H9 (cell line): ENCODE results near the gene PFN1. TPM values are rescaled to one million over a fixed set of nuclear protein-coding genes. Genes with fewer than 3 reads are reported as not detected.

ENCODE experiments used
- DNase-seq: peaks from one replicate; pipeline ENCODE4 v3.0.0-alpha.2; 2017
- H2AFZ ChIP-seq: one replicate; pipeline ENCODE4 v1.6.1; 2013; ENCODE audit warnings: mild to moderate bottlenecking, low read length, control low read depth, moderate library complexity
- H2AK5ac ChIP-seq: 2 replicates; pipeline ENCODE4 v1.6.1; 2013; ENCODE audit warnings: low read length, control low read depth, mixed read lengths; ENCODE audit not compliant: insufficient read length
- H2BK120ac ChIP-seq: one replicate; pipeline ENCODE4 v1.6.1; 2013; ENCODE audit warnings: low read depth, mild to moderate bottlenecking, low read length, control low read depth, inconsistent platforms; ENCODE audit not compliant: poor library complexity, severe bottlenecking
- H2BK12ac ChIP-seq: 2 replicates; pipeline ENCODE4 v1.6.1; 2013; ENCODE audit warnings: low read length, control low read depth, mixed read lengths, low read depth; ENCODE audit not compliant: insufficient read length
- H2BK15ac ChIP-seq: 2 replicates; pipeline ENCODE4 v1.6.1; 2013; ENCODE audit warnings: low read depth, low read length, control low read depth
- H2BK20ac ChIP-seq: one replicate; pipeline ENCODE4 v1.6.1; 2013; ENCODE audit warnings: low read depth, mild to moderate bottlenecking, low read length, control low read depth, inconsistent platforms; ENCODE audit not compliant: poor library complexity, severe bottlenecking
- H2BK5ac ChIP-seq: 2 replicates; pipeline ENCODE4 v1.6.1; 2013; ENCODE audit warnings: low read length, control low read depth, mixed read lengths; ENCODE audit not compliant: insufficient read length
- H3K14ac ChIP-seq: 2 replicates; pipeline ENCODE4 v1.6.1; 2013; ENCODE audit warnings: low read length, control low read depth; ENCODE audit not compliant: insufficient read depth
- H3K18ac ChIP-seq: 2 replicates; pipeline ENCODE4 v1.6.1; 2013; ENCODE audit warnings: low read depth, mild to moderate bottlenecking, mixed read lengths, low read length, control low read depth; ENCODE audit not compliant: insufficient read length
- H3K23ac ChIP-seq: 2 replicates; pipeline ENCODE4 v1.6.1; 2013; ENCODE audit warnings: low read length, control low read depth, mixed read lengths, low read depth; ENCODE audit not compliant: insufficient read length
- H3K23me2 ChIP-seq: 2 replicates; pipeline ENCODE4 v1.6.1; 2013; ENCODE audit warnings: low read depth, mild to moderate bottlenecking, mixed read lengths, low read length, control low read depth; ENCODE audit not compliant: insufficient read length, poor library complexity, severe bottlenecking
- H3K27ac ChIP-seq: 2 replicates; pipeline ENCODE4 v1.5.1; 2013; ENCODE audit warnings: low read length, control low read depth, mixed read lengths, low read depth; ENCODE audit not compliant: insufficient read length
- H3K27me3 ChIP-seq: 2 replicates; pipeline ENCODE4 v1.6.1; 2013; ENCODE audit warnings: low read length, control low read depth, inconsistent platforms; ENCODE audit not compliant: insufficient read depth
- H3K4ac ChIP-seq: 2 replicates; pipeline ENCODE4 v1.6.1; 2013; ENCODE audit warnings: low read depth, mild to moderate bottlenecking, control low read depth, inconsistent platforms, low read length, moderate library complexity
- H3K4me1 ChIP-seq: 2 replicates; pipeline ENCODE4 v1.6.1; 2013; ENCODE audit warnings: low read length, control low read depth, inconsistent platforms; ENCODE audit not compliant: insufficient read depth
- H3K4me2 ChIP-seq: 2 replicates; pipeline ENCODE4 v1.6.1; 2013; ENCODE audit warnings: low read length, control low read depth, mixed read lengths; ENCODE audit not compliant: insufficient read length, insufficient read depth
- H3K56ac ChIP-seq: 2 replicates; pipeline ENCODE4 v1.6.1; 2013; ENCODE audit warnings: low read depth, mild to moderate bottlenecking, mixed read lengths, low read length, control low read depth; ENCODE audit not compliant: insufficient read length
- H3K79me1 ChIP-seq: 2 replicates; pipeline ENCODE4 v1.6.1; 2013; ENCODE audit warnings: low read depth, mild to moderate bottlenecking, moderate library complexity, low read length, control low read depth, inconsistent platforms; ENCODE audit not compliant: insufficient read depth, poor library complexity, severe bottlenecking
- H3K79me2 ChIP-seq: 2 replicates; pipeline ENCODE4 v1.6.1; 2013; ENCODE audit warnings: low read length, control low read depth, inconsistent platforms; ENCODE audit not compliant: insufficient read depth
- H3K9ac ChIP-seq: 2 replicates; pipeline ENCODE4 v1.6.1; 2013; ENCODE audit warnings: low read length, control low read depth, mixed read lengths; ENCODE audit not compliant: insufficient read length; ENCODE audit errors: extremely low read depth
- H3K9me3 ChIP-seq: one replicate; pipeline ENCODE4 v1.6.1; 2013; ENCODE audit warnings: low read depth, low read length, inconsistent platforms; ENCODE audit not compliant: control insufficient read depth
- H3T11ph ChIP-seq: one replicate; pipeline ENCODE4 v1.6.1; 2013; ENCODE audit warnings: mild to moderate bottlenecking, low read length, control low read depth, inconsistent platforms
- H4K20me1 ChIP-seq: one replicate; pipeline ENCODE4 v1.6.1; 2013; ENCODE audit not compliant: control insufficient read depth, insufficient read length, insufficient read depth
- H4K5ac ChIP-seq: 2 replicates; pipeline ENCODE4 v1.6.1; 2013; ENCODE audit warnings: low read depth, mild to moderate bottlenecking, mixed read lengths, low read length, control low read depth; ENCODE audit not compliant: insufficient read length
- H4K8ac ChIP-seq: replicated peaks from 2 replicates; pipeline ENCODE4 v1.6.1; 2013; ENCODE audit warnings: low read length, control low read depth, mixed read lengths, low read depth; ENCODE audit not compliant: insufficient read length
- H4K91ac ChIP-seq: 2 replicates; pipeline ENCODE4 v1.6.1; 2013; ENCODE audit warnings: low read depth, mild to moderate bottlenecking, moderate library complexity, mixed read lengths, low read length, control low read depth; ENCODE audit not compliant: insufficient read length
- H3K27ac Mint-ChIP-seq, 3 experiments: 2 replicates in 2 of 3; 3 replicates in 1 of 3; pipeline ENCODE4 v1.8.0; 2020 to 2021; ENCODE audit warnings: mixed read lengths in 3 of 3, mild to moderate bottlenecking in 1 of 3, moderate library complexity in 1 of 3
- H3K27me3 Mint-ChIP-seq: 2 replicates; pipeline ENCODE4 v1.8.0; 2021; ENCODE audit warnings: low read depth, mild to moderate bottlenecking, moderate library complexity, mixed read lengths
- H3K36me3 Mint-ChIP-seq, 3 experiments: 2 replicates in 2 of 3; 3 replicates in 1 of 3; pipeline ENCODE4 v1.8.0; 2020 to 2021; ENCODE audit warnings: low read depth in 3 of 3, mixed read lengths in 3 of 3; ENCODE audit not compliant: insufficient read depth in 1 of 3
- H3K4me1 Mint-ChIP-seq, 2 experiments: 2 replicates each; pipeline ENCODE4 v1.8.0; 2020; ENCODE audit warnings: mixed read lengths in 2 of 2
- H3K4me3 Mint-ChIP-seq, 2 experiments: 2 replicates in 1 of 2; 3 replicates in 1 of 2; pipeline ENCODE4 v1.8.0; 2020 to 2021; ENCODE audit warnings: mild to moderate bottlenecking in 2 of 2, mixed read lengths in 2 of 2, moderate library complexity in 1 of 2
- H3K9me3 Mint-ChIP-seq, 2 experiments: 2 replicates in 1 of 2; 3 replicates in 1 of 2; pipeline ENCODE4 v1.8.0; 2020; ENCODE audit warnings: mild to moderate bottlenecking in 2 of 2, mixed read lengths in 2 of 2, moderate library complexity in 1 of 2
- CTCF ChIP-seq: fragments of 200-600 bp; sonication (generic); conservative IDR thresholded peaks from 3 replicates; pipeline ENCODE4 v1.8.0; 2021; ENCODE audit warnings: antibody characterized with exemption, mild to moderate bottlenecking
- WGBS: extraction: QIAGEN DNeasy Blood & Tissue Kit; methylation state at CpG from one replicate; pipeline ENCODE4 v1.1.7; 2013; ENCODE audit warnings: missing lambda C conversion rate, low lambda C conversion rate, mixed read lengths; ENCODE audit not compliant: insufficient read length; ENCODE audit errors: extremely low coverage; 5-methylcytosine and 5-hydroxymethylcytosine counted together
- total RNA-seq: library from RNA; stranded (reverse); gene quantifications from 2 replicates; pipeline ENCODE4 v1.2.1, GENCODE V29; 2021

The PFN1 gene
- total RNA-seq, 1 experiment from 2014 or later, result 1,149 TPM

DNA sequence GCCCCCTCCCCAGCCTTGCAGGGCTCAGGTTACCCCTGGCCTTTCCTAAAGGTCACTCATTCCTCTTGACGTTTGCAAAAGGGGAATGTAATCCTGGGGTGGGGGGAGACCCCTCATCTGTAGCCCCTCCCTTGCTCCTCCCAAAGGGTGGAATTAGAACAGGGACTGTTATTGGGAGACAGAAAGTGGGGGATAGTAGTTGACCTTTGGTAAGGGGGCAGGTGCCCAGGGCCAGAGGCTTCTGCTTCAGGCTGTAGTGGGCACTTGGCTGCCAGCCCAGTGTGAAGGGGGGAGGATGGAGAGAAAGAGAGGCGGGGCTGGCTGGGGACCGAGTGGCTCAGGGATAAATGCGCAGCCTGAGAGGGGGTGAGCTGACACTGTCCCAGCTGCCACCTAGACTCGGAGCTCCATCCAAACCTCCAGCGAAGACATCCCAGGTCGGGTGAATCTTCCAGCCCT, 2.4 kb upstream of the PFN1 start, which contains the start of gene ENO3:
Gene ENO3, plus strand, starts transcription at position 374 of the 459 bp plus-strand sequence. CDS start 711 bp downstream, outside the sequence.
- Histone ChIP-seq H3K4me2 (peak within 1 kb of the TSS; percentile 72), H3K79me1 (peaks cover 4% of the 10 kb centered on the region), H2BK5ac (no peak within 1 kb of the TSS), H3K18ac (peak within 1 kb of the TSS; percentile 80), H2AK5ac (no peak within 1 kb of the TSS), H4K8ac (no peak within 1 kb of the TSS), H3K14ac (peak within 1 kb of the TSS; percentile 49; the same call in 1 of the 2 replicates), H4K5ac (no peak within 1 kb of the TSS), H2BK15ac (no peak within 1 kb of the TSS), H3K79me2 (peaks cover 13% of the 10 kb centered on the region; the same call in 1 of the 2 replicates), H3K23ac (no peak within 1 kb of the TSS), H4K20me1 (no peaks in the 10 kb centered on the region), H2BK12ac (no peak within 1 kb of the TSS), H3K4ac (no peak within 1 kb of the TSS), H3K27me3 (no peaks in the 10 kb centered on the region), H3K9me3 (no peaks in the 10 kb centered on the region), H4K91ac (no peak within 1 kb of the TSS), H2BK20ac (no peak within 1 kb of the TSS), H2AFZ (no peak within 1 kb of the TSS), H3K56ac (no peak within 1 kb of the TSS), H3T11ph (no peak within 1 kb of the TSS), H3K9ac (peak within 1 kb of the TSS; percentile 6), H2BK120ac (no peak within 1 kb of the TSS), H3K4me1 (peaks cover 4% of the 10 kb centered on the region; the same call in 1 of the 2 replicates), H3K27ac (no peak within 1 kb of the TSS), H3K23me2 (peaks cover 23% of the 10 kb centered on the region)
- DNase-seq, result peak; percentile 68
- Mint-ChIP-seq H3K4me3 (peak within 1 kb of the TSS; percentile 87 to 95), H3K27me3 (no peaks in the 10 kb centered on the region), H3K36me3 (peaks cover 10 to 17% (median 13%) of the 10 kb centered on the region in 3 experiments), H3K9me3 (peaks cover 0 to 2% of the 10 kb centered on the region in 2 experiments; a peak in 1 of 5 replicates), H3K27ac (peak within 1 kb of the TSS; percentile 84 to 94 (median 93)), H3K4me1 (peaks cover 35 to 36% of the 10 kb centered on the region in 2 experiments)
- TF ChIP-seq CTCF, result no peak
- WGBS, result no CpG with 5 or more reads among the region's 7 CpGs
